Fibroblast of lung (primary cell): Measurements from ENCODE around the gene OGDH.

ENCODE experiments used
- EZH2 ChIP-seq: IDR thresholded peaks from 2 replicates; pipeline ENCODE4 v1.5.1; 2012; ENCODE audit warnings: low read length, control low read depth, mild to moderate bottlenecking; ENCODE audit errors: missing control alignments
- TF ChIP-seq, protein P1 (sequence below), 2 donors: IDR thresholded peaks in 1 of 2; conservative IDR thresholded peaks in 1 of 2; 1 replicate in 1 of 2; 2 replicates in 1 of 2; pipeline ENCODE4 v1.5.1; 2011 to 2012; ENCODE audit warnings: low read length in 2 of 2, control low read depth in 1 of 2, inconsistent platforms in 1 of 2, low read depth in 1 of 2, mild to moderate bottlenecking in 1 of 2

DNA sequence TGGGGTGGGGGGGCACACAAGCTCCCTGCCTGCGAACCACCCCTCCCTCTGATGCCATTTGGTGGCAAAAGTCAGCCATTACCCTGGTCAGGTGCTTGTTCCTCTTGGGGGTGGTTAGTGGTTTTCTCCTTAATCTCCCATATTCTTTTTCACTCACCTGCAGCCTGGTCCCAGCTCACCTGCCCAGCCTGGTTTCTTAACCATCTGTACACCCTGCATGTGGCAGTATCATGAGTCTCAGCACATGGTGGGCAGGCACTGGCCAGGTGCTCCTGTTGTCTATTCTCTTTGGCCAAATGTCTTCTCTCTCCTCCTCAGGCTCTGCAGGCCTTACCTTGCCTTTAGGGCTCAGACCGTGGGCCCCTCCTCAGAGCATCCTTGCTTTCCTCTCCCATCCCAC, 30.5 kb downstream of the OGDH start:
- TF ChIP-seq, protein P1, sequence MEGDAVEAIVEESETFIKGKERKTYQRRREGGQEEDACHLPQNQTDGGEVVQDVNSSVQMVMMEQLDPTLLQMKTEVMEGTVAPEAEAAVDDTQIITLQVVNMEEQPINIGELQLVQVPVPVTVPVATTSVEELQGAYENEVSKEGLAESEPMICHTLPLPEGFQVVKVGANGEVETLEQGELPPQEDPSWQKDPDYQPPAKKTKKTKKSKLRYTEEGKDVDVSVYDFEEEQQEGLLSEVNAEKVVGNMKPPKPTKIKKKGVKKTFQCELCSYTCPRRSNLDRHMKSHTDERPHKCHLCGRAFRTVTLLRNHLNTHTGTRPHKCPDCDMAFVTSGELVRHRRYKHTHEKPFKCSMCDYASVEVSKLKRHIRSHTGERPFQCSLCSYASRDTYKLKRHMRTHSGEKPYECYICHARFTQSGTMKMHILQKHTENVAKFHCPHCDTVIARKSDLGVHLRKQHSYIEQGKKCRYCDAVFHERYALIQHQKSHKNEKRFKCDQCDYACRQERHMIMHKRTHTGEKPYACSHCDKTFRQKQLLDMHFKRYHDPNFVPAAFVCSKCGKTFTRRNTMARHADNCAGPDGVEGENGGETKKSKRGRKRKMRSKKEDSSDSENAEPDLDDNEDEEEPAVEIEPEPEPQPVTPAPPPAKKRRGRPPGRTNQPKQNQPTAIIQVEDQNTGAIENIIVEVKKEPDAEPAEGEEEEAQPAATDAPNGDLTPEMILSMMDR (conservative IDR thresholded peaks at IDR 0.05 in 1 of 2, IDR thresholded peaks at IDR 0.05 in 1 of 2; ENCODE audit: low read depth in 1 of 2, low read length in 2 of 2) = no peak
- no peak for TF ChIP-seq EZH2
